ENCODE results near the gene TRANK1.

The TRANK1 gene

GRCh38 chr3:36817806-36818533, 126.9 kb downstream of the TRANK1 start:
- Histone ChIP-seq H3K27me3 (ENCODE audit: insufficient read depth, poor library complexity, severe bottlenecking) (no peaks in the 10 kb centered on the region), H3K4me3 (replicated peaks; ENCODE audit: insufficient read depth, low read length) (no peak overlapping the region), H3K27ac (replicated peaks) (no peak overlapping the region)
- DNase-seq (ENCODE audit: low read depth in 1 of 2, low spot score in 1 of 2) = no peak
- TF ChIP-seq REST (IDR thresholded peaks at IDR 0.05; ENCODE audit: insufficient replicate concordance, low read depth) (no peak), POLR2AphosphoS5 (IDR thresholded peaks at IDR 0.05; ENCODE audit: low read depth) (no peak), GABPA (IDR thresholded peaks at IDR 0.05; ENCODE audit: low read depth) (no peak)

GRCh38 chr3:36815375-36815774, 129.5 kb downstream of the TRANK1 start:
- H3K27ac ChIP-seq (replicated peaks) = no peak overlapping the region
- no peak for DNase-seq (ENCODE audit: low read depth in 1 of 2, low spot score in 1 of 2)
- TF ChIP-seq CTCF (IDR thresholded peaks at IDR 0.05; ENCODE audit: insufficient read depth, low read length) (no peak), REST (IDR thresholded peaks at IDR 0.05; ENCODE audit: insufficient replicate concordance, low read depth) (no peak), POLR2AphosphoS5 (IDR thresholded peaks at IDR 0.05; ENCODE audit: low read depth) (no peak), SPI1 (IDR thresholded peaks at IDR 0.05; ENCODE audit: borderline replicate concordance, low read depth) (no peak), GABPA (IDR thresholded peaks at IDR 0.05; ENCODE audit: low read depth) (no peak)
- H3K27me3 ChIP-seq (ENCODE audit: insufficient read depth, poor library complexity, severe bottlenecking) = no peaks in the 10 kb centered on the region
- no peak overlapping the region for H3K4me3 ChIP-seq (replicated peaks; ENCODE audit: insufficient read depth, low read length)

GRCh38 chr3:36814776-36815175, 130.1 kb downstream of the TRANK1 start:
- DNase-seq (ENCODE audit: low read depth in 1 of 2, low spot score in 1 of 2) = no peak
- Histone ChIP-seq H3K4me3 (replicated peaks; ENCODE audit: insufficient read depth, low read length) (no peak overlapping the region), H3K27ac (replicated peaks) (no peak overlapping the region), H3K27me3 (ENCODE audit: insufficient read depth, poor library complexity, severe bottlenecking) (no peaks in the 10 kb centered on the region)
- TF ChIP-seq SPI1 (IDR thresholded peaks at IDR 0.05; ENCODE audit: borderline replicate concordance, low read depth) (no peak), REST (IDR thresholded peaks at IDR 0.05; ENCODE audit: insufficient replicate concordance, low read depth) (no peak), POLR2AphosphoS5 (IDR thresholded peaks at IDR 0.05; ENCODE audit: low read depth) (no peak), GABPA (IDR thresholded peaks at IDR 0.05; ENCODE audit: low read depth) (no peak), CTCF (IDR thresholded peaks at IDR 0.05; ENCODE audit: insufficient read depth, low read length) (no peak)
